Suppressor macrophage treated with lipopolysaccharide for 4 hours (primary cell): ENCODE data around the gene SLC5A12.
A peak's percentile ranks its signal among the peaks of the same experiment; 100 is the strongest.

Experiments used
- DNase-seq: peaks from one replicate; pipeline ENCODE4 v3.0.0-alpha.2; 2020

The SLC5A12 gene, protein sequence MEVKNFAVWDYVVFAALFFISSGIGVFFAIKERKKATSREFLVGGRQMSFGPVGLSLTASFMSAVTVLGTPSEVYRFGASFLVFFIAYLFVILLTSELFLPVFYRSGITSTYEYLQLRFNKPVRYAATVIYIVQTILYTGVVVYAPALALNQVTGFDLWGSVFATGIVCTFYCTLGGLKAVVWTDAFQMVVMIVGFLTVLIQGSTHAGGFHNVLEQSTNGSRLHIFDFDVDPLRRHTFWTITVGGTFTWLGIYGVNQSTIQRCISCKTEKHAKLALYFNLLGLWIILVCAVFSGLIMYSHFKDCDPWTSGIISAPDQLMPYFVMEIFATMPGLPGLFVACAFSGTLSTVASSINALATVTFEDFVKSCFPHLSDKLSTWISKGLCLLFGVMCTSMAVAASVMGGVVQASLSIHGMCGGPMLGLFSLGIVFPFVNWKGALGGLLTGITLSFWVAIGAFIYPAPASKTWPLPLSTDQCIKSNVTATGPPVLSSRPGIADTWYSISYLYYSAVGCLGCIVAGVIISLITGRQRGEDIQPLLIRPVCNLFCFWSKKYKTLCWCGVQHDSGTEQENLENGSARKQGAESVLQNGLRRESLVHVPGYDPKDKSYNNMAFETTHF

GRCh38 chr11:26721948-26722475 lies at the start of gene SLC5A12:
Gene SLC5A12 (minus strand): TSS chr11:26722060. CDS start chr11:26721714, 346 bp downstream.
- DNase-seq = no peak

GRCh38 chr11:26769027-26769426 lies 47.2 kb upstream of the SLC5A12 start:
- DNase-seq = no peak

DNA sequence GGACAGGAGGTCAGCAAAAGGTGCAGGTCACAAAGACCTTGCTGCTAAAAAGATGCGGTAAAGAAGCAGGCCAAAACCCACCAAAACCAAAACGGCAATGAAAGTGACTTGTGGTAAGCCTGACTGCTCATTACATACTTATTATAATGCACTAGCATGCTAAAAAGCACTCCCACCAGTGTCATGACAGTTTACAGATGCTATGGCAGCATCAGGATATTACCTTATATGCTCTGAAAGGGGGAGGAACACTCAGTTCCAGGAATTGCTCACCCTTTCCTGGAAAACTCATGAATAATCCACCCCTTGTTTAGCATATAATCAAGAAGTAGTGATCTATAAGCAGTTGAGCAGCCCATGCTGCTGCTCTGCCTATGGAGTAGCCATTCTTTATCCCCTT lies 45.2 kb upstream of the SLC5A12 start:
- no peak for DNase-seq

DNA sequence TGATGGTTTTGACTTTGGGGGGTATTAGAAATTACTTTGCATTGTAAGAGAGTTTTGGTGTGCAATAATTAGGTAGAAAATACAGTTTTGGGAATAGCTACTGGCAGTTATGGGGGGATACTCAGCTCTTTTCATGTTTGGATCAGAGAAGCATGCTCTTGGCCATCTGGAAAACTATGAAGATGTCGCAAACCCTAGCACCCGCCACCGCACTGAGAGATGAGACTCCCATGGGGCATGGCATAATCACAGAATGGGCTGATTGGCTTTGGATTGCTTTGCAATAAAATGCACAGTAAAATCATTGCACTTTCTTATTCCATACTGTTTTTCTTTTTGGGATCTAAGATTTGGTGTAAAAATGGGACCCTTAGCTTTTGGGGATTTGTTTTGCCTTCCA lies 43.5 kb upstream of the SLC5A12 start:
- no peak for DNase-seq

- no peak for DNase-seq
Observed at GRCh38 chr11:26764825-26765224, 43.0 kb upstream of the SLC5A12 start.

- no peak for DNase-seq
Observed at GRCh38 chr11:26764315-26764714, 42.5 kb upstream of the SLC5A12 start.

- DNase-seq = no peak
Observed at GRCh38 chr11:26762089-26762488, 40.2 kb upstream of the SLC5A12 start.

DNA sequence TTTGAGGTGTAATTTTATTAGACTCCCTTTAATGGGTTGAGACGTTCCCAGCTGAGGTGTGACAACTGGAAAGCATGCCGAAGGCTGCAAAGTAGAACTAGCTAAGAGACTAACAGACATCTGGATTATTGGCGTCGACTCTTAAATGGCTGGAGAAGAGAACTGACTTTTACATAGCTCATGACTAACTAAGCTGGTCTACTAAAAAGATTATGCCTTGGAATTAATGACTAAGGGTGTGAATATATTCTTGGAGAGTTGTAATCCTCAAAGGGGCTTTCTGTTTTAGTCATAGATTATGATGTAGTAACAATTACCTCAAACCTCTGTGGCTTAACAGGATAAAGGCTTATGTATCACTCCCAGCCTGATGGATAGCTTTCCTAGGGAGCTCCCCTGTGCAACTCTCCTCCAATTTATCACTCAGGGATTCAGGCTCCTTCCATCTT lies 39.5 kb upstream of the SLC5A12 start:
- DNase-seq = no peak

GRCh38 chr11:26757995-26758394 lies 36.1 kb upstream of the SLC5A12 start:
- DNase-seq = no peak

- DNase-seq = no peak
Observed at GRCh38 chr11:26755762-26756161, 33.9 kb upstream of the SLC5A12 start.

DNA sequence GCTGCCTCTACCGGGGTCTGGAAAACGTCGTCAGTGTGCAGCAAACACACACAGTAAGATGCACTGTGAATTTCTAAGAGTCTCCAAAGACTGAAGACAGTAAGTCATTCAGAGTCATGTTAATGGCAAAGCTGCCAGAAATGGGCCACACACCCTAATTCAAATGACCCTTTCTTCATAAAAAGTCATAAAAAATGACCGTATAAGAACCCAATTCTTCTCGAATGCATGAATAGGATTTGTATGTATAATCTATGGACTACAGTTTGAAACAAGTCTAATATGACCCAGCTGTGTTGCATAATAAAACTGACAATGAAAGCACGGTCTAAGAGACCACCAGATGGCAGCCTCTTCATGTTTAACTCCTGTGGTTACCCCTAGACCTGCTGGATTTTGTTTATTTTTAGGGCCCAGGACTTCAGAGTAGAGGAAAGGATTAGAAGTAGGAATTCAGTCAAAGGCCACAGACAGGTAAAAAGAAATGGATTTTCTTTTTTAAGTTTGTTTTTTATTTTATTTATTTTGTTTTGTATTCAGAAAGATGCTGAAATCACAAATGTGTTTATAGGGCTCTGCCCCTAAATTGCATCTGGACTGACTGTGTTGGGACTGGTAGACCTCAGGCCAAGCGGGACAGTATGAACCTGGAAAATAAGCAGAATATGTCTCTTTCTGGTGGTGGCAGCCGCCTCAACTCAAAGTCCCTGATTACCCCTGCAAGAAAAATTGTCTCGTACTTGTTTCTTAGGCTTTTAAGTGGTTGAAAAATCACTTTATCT lies 32.1 kb upstream of the SLC5A12 start:
- peak; percentile 31 for DNase-seq

GRCh38 chr11:26749927-26750326 lies 28.1 kb upstream of the SLC5A12 start:
- DNase-seq = no peak

GRCh38 chr11:26743622-26744021 lies 21.8 kb upstream of the SLC5A12 start:
- DNase-seq = no peak

- DNase-seq = no peak
Observed at GRCh38 chr11:26742966-26743365, 21.1 kb upstream of the SLC5A12 start.

DNA sequence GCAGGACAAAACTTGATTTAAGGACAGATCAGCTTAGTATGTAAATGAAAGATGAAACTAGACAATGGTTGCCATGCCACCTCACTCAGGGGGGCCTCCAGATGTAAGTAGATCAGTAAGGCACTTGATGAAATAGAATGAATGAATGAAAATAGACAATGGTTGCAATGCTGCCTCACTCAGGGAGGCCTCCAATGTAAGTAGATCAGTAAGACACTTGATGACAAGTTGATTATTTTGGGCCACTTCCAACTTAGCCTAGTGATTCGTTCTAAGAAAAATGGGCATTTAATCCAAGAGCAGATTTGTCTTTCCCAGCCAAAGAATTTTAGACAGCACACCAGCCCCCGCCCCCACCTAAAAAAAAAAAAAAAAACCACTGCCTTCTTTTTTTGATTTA lies 19.2 kb upstream of the SLC5A12 start:
- DNase-seq = no peak

GRCh38 chr11:26739366-26740073 lies 17.7 kb upstream of the SLC5A12 start:
- DNase-seq = no peak

DNA sequence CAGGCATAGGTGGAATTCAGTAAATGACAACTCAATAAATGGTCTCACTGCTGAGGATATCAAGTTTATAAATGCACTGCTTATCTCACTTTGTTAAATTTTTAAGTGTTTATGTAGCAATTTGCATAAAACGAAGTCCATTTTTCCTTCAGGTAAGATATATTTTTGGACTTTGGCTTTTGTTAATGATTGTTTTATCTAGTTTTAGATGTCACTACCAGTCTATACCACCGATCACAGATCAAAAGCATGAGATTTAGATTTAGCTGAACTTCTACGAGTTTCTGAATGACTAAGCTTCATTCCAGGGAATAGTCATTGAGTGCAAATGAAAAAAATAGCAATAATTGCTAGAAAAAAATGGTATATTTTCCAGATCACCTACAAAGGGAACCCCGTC lies 12.8 kb upstream of the SLC5A12 start:
- no peak for DNase-seq

- DNase-seq = no peak
Observed at GRCh38 chr11:26731084-26731456, 9.2 kb upstream of the SLC5A12 start.

- no peak for DNase-seq
Observed at GRCh38 chr11:26730414-26731083, 8.7 kb upstream of the SLC5A12 start.

DNA sequence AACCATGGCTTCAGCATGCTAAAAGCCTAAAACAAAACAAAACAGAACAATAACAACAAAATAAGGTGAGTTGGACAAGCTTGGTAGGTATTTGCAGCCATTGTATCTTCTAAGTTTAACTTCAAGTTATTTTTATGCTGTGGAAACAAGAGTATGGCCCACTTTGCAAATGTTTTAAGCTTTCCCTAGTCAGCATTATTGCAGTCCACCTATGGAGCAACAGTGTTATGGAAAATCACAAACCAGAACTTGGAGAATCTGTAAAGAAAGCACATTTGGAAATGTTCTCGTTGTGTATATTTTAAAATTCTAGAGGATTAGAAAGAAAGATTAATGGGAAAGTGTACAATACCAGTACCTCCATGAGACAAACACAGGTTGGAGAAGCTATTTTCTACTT lies 7.4 kb upstream of the SLC5A12 start:
- DNase-seq = no peak

DNA sequence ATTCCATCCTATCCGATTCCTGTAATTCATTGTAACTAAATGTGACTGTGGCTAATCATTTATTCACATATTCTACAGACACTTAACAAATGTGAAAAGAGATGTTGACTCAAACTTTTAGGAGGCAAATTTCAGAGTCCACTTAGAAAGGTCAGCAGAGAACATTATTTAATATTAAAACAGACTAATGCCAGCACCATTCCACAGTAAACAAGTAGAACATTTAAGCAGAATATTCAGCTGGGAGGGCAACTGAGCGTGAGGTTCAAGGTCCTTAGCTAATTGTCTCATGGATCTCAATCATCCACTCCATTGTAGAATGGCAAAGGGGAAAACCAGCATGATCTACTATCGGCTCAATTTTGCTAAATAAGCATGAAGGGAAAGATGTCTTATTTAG lies 5.1 kb upstream of the SLC5A12 start:
- DNase-seq = no peak

- no peak for DNase-seq
Observed at GRCh38 chr11:26719998-26720397, 1.9 kb downstream of the SLC5A12 start.
